Epithelial cell of alveolus of lung (primary cell): Measurements from ENCODE around the gene ZNF544. TPM values are rescaled to one million over a fixed set of nuclear protein-coding genes. Genes with fewer than 3 reads are reported as not detected.

Experiments
- total RNA-seq: library from RNA; depleted of rRNA; stranded (reverse); fragments of >200 nt; gene quantifications from 2 replicates; pipeline ENCODE4 v1.2.1, GENCODE V29; 2015

ZNF544 gene
- 27.8 and 37.7 TPM in 2 replicates for total RNA-seq

DNA sequence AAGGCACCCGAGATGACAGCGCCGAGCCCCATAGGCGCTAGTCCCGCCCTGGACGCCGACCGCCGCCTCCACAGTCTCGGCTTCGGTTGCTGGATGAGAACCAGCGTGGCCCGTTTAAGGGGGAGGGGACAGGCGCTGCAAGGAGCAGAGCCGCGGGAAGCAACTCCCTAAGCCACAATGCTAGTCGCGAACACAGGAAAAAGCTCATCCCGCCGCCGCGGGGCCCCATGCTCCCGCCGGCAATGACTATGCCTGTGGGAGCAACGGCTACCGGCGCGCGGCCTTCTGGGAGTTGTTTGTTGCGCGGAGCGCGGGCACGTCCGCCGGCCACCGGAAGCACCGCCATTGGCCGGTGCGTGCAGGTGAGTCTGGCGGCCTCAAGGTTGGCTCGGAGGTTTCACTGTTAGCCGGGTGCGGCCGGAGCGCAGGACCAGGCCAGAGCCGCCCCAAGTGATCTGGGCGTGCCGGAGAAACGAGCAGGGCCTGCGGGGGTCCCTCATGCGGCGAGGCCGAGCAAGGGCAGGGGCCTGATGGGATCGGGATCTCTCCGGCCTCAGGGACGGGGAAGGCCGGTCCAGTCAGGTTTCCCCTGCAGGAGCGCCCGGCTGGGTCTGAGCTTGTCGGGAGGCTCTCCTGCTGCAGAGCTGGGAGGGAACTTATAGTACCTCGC lies at the start of gene ZNF544:
Gene ZNF544, plus strand, starts transcription at position 330 of the 670 bp plus-strand sequence. CDS start 15,110 bp downstream, outside the sequence.

DNA sequence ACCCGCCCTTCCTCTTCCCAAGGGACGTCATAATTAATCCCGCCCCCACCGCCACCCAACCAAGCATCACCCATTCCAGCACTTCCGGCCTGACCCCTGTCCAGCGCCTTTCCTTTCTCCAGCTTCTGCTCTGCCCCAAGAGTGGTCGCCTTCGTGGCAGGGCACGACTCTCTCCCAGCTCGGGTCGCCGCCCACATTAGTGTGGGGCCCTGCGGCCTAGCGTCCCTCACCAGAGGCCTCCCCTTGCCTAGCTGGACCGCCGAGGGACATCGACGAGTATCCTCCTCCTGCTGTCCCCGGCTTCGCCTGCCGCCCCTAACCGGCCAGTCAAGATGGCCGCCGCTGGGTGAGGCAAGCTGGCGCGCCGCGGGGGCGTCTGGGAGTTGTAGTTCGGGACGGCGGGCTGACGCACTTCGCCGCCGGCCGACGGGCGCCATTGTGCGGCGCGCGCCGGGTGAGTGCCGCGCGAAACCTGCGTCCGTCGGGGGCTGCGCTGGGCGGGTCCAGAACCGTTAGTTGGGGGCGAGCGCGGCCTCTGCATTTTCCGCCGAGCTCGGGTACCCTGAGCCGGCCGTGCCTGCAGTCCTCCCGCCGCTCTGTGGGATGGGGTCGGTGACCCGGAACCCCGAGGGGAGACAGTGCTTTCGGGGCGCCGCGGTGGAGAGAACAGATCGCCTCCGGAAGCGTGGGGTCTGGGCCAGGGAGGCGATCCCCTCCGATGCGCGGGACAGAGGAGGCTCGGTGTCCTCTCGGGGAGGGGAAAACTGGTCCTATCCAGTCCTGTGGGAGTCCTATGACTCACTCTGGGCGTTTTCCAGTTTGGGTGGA lies 45.5 kb upstream of the ZNF544 start, which contains the start of gene ZNF274:
Gene ZNF274, plus strand, starts transcription at position 73 of the 828 bp plus-strand sequence. CDS start 905 bp downstream, outside the sequence.

GRCh38 chr19:58278541-58279041 lies 49.9 kb downstream of the ZNF544 start, which contains the start of gene ZNF8:
ZNF8 (plus strand) TSS chr19:58278955; CDS start chr19:58279082, 127 bp downstream.

DNA sequence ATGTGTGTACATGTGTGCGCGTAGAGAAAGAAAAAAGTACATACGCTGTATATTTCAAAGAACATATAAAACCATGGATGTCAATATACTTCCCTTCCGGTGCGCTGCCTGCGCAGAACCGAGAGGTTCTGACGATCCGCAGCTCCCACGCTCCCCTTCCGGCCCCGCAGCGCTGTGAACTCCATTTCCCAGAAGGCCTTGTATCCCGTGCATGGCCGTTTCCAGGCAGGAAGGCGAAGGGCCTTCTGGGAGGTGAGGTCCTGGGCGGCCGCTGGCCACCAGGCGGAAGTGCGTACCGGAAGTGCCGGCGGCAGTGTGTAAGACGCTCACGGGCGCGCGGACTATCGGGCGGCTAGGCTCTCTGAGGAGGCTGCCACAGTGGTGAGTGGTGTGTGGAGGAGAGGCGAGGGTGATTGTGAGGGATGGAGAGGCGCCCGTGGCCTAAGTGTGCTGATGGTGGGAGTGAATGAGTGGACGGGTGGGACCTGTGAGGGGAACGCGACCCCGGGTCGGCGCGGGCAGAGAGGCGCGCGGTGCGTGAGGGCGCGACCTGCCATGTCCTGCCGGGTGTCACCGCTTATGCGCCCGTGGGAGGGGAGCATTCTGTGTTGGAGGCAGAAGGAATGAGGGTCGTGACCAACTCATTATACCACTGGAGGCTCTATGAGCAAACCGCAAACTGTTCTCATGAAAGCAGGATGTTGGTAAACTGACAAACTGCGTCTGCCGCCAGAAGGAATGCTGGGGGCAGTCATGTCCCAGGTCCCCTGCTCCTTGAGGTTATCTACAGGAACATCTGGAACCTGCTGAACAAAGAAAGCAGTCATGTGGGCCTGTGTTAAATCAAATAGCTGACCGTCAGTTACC lies 76.6 kb downstream of the ZNF544 start, which contains the start of gene ERVK3-1:
Gene ERVK3-1, plus strand, starts transcription at position 313 of the 867 bp plus-strand sequence. CDS start 6,792 bp downstream, outside the sequence.

Other genes starting within 250 kb of the ZNF544 start
- gene ZNF606, start 226.1 kb upstream of the ZNF544 start, total RNA-seq, result 9.1 and 37.8 TPM in 2 replicates
- not detected in 2 replicates for gene ZSCAN1, start 194.9 kb upstream of the ZNF544 start, total RNA-seq
- gene ZNF135, start 169.6 kb upstream of the ZNF544 start, total RNA-seq, result 3.2 and 3.5 TPM in 2 replicates
- gene ZSCAN18, start 130.7 kb upstream of the ZNF544 start, total RNA-seq, result 38.9 and 83.2 TPM in 2 replicates
- 5.7 and 11.2 TPM in 2 replicates for gene ZNF329, start 78.1 kb upstream of the ZNF544 start, total RNA-seq
- 20.8 and 21.2 TPM in 2 replicates for gene ZNF274, start 45.9 kb upstream of the ZNF544 start, total RNA-seq
- gene ZNF8, start 50.0 kb downstream of the ZNF544 start, total RNA-seq, result 4.8 and 8.3 TPM in 2 replicates
- 22.1 and 35.2 TPM in 2 replicates for gene ERVK3-1, start 76.5 kb downstream of the ZNF544 start, total RNA-seq
- 1.4 and 2.6 TPM in 2 replicates for gene ZSCAN22, start 98.1 kb downstream of the ZNF544 start, total RNA-seq
- 5.0 and 69.1 TPM in 2 replicates for gene A1BG, start 124.6 kb downstream of the ZNF544 start, total RNA-seq
- 0.52 and 1.5 TPM in 2 replicates for gene ZNF497, start 133.8 kb downstream of the ZNF544 start, total RNA-seq
- 3.6 and 9.1 TPM in 2 replicates for gene ZNF837, start 152.1 kb downstream of the ZNF544 start, total RNA-seq
- gene RPS5, start 158.4 kb downstream of the ZNF544 start, total RNA-seq, result 2,789 and 3,465 TPM in 2 replicates
- gene RNF225, start 166.7 kb downstream of the ZNF544 start, total RNA-seq, result 2.0 TPM in 1 of 2 replicates, not detected in the other
- 12.3 and 13.3 TPM in 2 replicates for gene ZNF584, start 179.7 kb downstream of the ZNF544 start, total RNA-seq
- gene ZNF132, start 211.2 kb downstream of the ZNF544 start, total RNA-seq, result 3.7 and 5.9 TPM in 2 replicates
- gene ZNF324B, start 222.7 kb downstream of the ZNF544 start, total RNA-seq, result 3.6 and 5.6 TPM in 2 replicates
- 12.3 and 13.2 TPM in 2 replicates for gene ZNF324, start 238.2 kb downstream of the ZNF544 start, total RNA-seq
- gene ZNF446, start 247.4 kb downstream of the ZNF544 start, total RNA-seq, result 8.0 and 11.5 TPM in 2 replicates